GM12878 (cell line): Measurements from ENCODE around the gene SRSF2.

Source experiments
- BCL11A ChIP-seq: IDR thresholded peaks from 2 replicates; pipeline ENCODE4 v1.6.1; 2011; ENCODE audit warnings: low read depth, low read length
- BRCA1 ChIP-seq: IDR thresholded peaks from 2 replicates; pipeline ENCODE4 v1.6.1; 2011; ENCODE audit warnings: low read depth, low read length, improper control_type of control experiment
- CBFB ChIP-seq: IDR thresholded peaks from 2 replicates; pipeline ENCODE4 v1.6.1; 2016; ENCODE audit warnings: antibody characterized with exemption, low read depth
- MXI1 ChIP-seq: fragments of 150-350 bp; IDR thresholded peaks from 2 replicates; pipeline ENCODE4 v1.6.1; 2011; ENCODE audit warnings: low read depth, mild to moderate bottlenecking, inconsistent platforms, low read length, improper control_type of control experiment
- POLR2A ChIP-seq: IDR thresholded peaks from 2 replicates; pipeline ENCODE4 v1.6.1; 2011; ENCODE audit warnings: low read depth, mild to moderate bottlenecking, low read length
- POLR2AphosphoS5 ChIP-seq: IDR thresholded peaks from 2 replicates; pipeline ENCODE4 v1.6.1; 2011; ENCODE audit warnings: mild to moderate bottlenecking, low read length, inconsistent platforms
- SMC3 ChIP-seq: IDR thresholded peaks from 2 replicates; pipeline ENCODE4 v1.6.1; 2011; ENCODE audit warnings: low read length, improper control_type of control experiment, borderline replicate concordance
- SREBF2 ChIP-seq: IDR thresholded peaks from 2 replicates; pipeline ENCODE4 v1.6.1; 2012; ENCODE audit warnings: mild to moderate bottlenecking, low read length
- TARDBP ChIP-seq: IDR thresholded peaks from 2 replicates; pipeline ENCODE4 v1.6.1; 2016; ENCODE audit warnings: borderline replicate concordance
- TF ChIP-seq, protein P1 (sequence below), 3 experiments: IDR thresholded peaks in 2 of 3; conservative IDR thresholded peaks in 1 of 3; 2 replicates each; pipeline ENCODE4 v1.5.1; 2011; ENCODE audit warnings: low read depth in 3 of 3, low read length in 3 of 3, mild to moderate bottlenecking in 3 of 3, control low read depth in 2 of 3, moderate library complexity in 2 of 3, inconsistent platforms in 1 of 3, mixed read lengths in 1 of 3; ENCODE audit not compliant: control insufficient read depth in 2 of 3, insufficient read depth in 1 of 3; ENCODE audit errors: extremely low read depth in 1 of 3
- TF ChIP-seq, protein P2 (sequence below): IDR thresholded peaks from 2 replicates; pipeline ENCODE4 v1.6.1; 2011; ENCODE audit warnings: mild to moderate bottlenecking, low read depth, low read length, moderate library complexity; ENCODE audit not compliant: insufficient replicate concordance
- TF ChIP-seq, protein P3 (sequence below): IDR thresholded peaks from 2 replicates; pipeline ENCODE4 v1.6.1; 2012; ENCODE audit warnings: low read depth, low read length, improper control_type of control experiment

DNA sequence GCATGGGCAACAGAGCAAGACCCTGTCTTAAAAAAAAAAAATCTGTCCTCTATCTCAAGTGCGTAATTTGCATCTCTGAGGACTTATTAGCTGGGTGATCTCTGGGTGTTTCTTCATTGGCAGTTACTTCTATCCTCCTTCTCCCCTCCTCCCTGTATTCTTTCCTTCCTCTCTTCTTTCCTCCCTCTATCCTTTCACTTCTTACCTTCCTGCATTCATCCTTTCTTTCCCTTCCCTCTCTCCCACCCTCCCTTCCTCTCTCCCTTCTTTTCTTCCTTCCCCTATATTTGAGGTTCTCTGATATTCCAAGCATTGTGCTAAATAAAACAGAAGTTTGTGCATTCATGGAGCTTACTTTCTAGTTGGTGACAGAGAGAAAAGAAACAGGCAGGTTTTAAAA is 11.5 kb upstream of the SRSF2 start:
- TF ChIP-seq POLR2A (no peak), CBFB (no peak), POLR2AphosphoS5 (no peak), SMC3 (no peak), TARDBP (no peak), SREBF2 (no peak), MXI1 (no peak), BRCA1 (no peak), BCL11A (no peak)
- TF ChIP-seq, protein P1, sequence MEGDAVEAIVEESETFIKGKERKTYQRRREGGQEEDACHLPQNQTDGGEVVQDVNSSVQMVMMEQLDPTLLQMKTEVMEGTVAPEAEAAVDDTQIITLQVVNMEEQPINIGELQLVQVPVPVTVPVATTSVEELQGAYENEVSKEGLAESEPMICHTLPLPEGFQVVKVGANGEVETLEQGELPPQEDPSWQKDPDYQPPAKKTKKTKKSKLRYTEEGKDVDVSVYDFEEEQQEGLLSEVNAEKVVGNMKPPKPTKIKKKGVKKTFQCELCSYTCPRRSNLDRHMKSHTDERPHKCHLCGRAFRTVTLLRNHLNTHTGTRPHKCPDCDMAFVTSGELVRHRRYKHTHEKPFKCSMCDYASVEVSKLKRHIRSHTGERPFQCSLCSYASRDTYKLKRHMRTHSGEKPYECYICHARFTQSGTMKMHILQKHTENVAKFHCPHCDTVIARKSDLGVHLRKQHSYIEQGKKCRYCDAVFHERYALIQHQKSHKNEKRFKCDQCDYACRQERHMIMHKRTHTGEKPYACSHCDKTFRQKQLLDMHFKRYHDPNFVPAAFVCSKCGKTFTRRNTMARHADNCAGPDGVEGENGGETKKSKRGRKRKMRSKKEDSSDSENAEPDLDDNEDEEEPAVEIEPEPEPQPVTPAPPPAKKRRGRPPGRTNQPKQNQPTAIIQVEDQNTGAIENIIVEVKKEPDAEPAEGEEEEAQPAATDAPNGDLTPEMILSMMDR (IDR thresholded peaks at IDR 0.05 in 2 of 3, conservative IDR thresholded peaks at IDR 0.05 in 1 of 3; ENCODE audit: control insufficient read depth in 2 of 3, extremely low read depth in 1 of 3, insufficient read depth in 1 of 3, low read depth in 3 of 3, low read length in 3 of 3), result no peak
- TF ChIP-seq, protein P2, sequence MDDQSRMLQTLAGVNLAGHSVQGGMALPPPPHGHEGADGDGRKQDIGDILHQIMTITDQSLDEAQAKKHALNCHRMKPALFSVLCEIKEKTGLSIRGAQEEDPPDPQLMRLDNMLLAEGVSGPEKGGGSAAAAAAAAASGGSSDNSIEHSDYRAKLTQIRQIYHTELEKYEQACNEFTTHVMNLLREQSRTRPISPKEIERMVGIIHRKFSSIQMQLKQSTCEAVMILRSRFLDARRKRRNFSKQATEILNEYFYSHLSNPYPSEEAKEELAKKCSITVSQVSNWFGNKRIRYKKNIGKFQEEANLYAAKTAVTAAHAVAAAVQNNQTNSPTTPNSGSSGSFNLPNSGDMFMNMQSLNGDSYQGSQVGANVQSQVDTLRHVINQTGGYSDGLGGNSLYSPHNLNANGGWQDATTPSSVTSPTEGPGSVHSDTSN, result no peak
- TF ChIP-seq, protein P3, sequence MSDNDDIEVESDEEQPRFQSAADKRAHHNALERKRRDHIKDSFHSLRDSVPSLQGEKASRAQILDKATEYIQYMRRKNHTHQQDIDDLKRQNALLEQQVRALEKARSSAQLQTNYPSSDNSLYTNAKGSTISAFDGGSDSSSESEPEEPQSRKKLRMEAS, result no peak
